ENCODE measurements around the gene GGCX.
"Not testable (repeated sequence)": the region's sequence is repeated elsewhere in the genome, so short reads cannot be mapped to it uniquely, and the experiment has no call there.

Gene GGCX

DNA sequence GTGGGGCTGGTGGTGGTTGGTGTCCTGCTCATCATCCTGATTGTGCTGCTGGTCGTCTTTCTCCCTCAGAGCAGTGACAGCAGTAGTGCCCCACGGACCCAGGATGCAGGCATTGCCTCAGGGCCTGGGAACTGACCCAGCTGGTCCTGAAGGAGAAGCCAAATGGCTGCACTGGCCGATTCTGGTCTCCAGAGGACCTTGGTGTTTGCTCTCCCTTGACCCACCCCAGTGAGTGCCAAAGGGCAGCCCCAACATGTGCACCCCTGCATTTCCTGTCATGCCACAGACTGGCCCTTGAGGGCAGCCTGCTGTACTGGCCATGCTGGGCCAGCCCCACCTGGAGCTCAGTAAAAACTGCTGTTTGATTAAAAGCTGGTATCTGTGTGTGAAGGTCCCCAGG, 31.7 kb upstream of the GGCX start:
- no peak for FAIRE-seq

DNA sequence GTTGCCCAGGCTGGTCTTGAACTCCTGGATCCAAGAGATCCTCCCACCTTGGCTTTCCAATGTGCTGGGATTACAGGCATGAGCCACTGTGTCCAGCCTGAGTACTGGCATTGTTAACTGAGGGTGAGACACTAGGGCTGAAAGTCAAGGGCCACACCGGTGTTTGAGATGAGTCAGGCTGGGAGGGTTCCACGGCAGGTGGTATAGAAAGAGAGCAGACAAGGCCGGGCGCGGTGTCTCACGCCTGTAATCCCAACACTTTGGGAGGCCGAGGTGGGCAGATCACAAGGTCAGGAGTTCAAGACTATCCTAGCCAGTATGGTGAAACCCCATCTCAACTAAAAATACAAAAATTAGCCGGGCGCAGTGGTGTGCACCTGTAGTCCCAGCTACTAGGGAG, 31.0 kb upstream of the GGCX start:
- FAIRE-seq, result not testable (repeated sequence)

DNA sequence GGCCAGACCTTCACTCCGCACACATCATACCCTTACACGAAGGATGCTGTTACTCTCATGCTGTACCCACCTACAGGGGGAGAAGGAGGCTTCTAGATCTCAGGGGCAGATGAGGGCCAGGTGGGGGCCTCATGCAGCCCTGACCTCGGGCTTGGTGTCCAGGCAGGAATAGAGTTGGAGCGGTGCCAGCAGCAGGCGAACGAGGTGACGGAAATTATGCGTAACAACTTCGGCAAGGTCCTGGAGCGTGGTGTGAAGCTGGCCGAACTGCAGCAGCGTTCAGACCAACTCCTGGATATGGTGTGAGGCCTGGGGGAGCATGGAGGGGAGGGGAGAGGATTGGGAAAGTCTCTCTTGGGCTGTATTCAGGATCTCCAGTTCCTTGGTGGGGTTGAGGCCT, 30.3 kb upstream of the GGCX start:
- no peak for FAIRE-seq

DNA sequence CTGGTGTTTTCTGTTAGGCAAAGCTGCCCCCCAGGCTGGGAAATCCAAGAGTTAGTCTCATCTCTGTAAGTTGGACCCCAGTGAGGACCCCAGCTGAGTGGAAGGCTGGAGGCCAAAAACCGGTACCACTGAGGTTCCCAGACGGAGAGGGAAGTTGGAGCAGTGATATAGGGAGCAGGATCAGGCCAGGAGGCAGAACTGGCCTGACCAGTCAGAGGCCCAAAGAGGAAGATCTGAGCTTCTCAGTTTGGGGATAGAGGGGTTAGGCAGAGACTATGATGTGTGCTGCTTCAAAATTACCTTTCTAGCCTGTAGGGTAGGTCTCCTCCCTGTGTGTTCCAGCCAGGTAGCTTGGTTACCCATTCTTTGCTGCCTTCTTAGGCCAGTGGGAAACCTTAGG, 29.7 kb upstream of the GGCX start:
- FAIRE-seq, result no peak

DNA sequence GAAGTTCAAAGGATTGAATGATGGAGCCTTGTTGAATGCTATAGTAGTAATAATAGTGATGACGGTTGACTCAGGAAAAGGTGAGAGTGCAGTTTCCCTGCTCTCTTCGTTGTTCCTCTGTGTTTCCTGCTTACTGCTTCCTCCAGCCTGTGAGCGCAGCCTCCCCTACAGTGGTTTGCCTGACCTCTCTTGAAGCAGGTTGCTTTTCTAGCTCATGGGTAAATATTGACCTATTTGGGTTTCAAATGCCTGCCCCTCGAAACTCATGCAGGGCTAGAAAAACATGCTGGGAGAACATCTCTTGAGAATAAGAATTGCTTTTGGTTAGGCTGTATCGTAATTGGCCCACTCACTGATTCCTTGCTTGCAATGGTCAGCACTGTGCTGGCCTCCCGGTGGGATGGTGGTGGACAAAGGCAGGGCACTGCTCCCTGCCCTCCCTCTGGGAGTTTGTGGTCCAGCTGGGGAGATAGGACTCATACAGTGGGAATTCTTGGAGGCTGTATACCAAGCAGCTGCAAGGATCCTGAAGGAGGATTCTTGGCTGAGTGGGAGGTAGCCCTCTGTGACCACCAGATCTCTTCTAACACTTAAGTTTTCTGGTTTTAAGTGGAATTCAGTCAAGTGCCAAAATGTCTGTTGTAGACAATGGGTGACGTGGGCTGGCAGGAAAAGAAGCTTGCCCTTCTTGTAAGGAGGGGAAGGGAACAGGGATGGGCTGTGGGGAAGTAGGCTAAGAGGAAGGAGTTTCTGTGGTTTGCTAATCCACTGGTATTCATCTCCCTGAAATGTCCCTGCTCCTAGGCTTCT, 28.9 kb upstream of the GGCX start:
- FAIRE-seq, result no peak

DNA sequence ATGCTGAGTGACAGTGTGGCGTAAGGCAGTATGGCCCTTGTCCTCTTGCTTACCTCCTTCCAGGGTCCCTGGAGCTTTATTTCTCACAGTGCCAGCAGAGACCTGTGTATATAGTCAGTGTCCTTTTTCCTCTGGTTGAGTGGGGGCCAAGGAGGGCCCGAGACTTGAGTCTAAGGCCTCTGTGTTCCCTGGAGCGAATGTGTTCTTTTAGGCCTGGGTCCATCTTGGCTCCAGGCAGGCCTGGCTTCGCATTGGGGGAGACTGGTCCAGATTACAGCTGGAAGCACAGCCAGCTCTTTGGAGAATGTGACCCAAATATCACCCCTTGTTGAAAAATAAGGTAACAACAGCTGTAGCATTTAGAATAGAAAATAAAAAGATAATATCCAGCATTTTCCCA, 27.9 kb upstream of the GGCX start:
- FAIRE-seq, result no peak

DNA sequence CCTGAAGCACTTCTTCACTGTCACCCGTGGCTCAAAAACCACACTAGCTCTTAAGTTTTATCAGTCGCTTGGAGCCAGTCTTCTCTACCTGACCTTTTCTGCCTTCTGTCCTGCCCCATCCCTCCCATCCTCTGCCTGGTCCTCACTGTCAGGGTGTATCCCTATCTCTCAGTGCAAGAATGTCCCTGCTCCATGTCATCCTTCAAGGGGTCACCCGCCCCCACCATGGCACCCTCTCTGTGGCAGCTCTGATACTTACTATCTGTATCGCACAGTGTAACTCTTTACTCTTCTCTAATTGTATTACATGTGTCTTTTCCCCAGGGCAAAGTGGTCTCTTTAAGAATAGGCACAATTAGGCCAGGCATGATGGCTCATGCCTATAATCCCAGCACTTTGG, 27.4 kb upstream of the GGCX start:
- no peak for FAIRE-seq

DNA sequence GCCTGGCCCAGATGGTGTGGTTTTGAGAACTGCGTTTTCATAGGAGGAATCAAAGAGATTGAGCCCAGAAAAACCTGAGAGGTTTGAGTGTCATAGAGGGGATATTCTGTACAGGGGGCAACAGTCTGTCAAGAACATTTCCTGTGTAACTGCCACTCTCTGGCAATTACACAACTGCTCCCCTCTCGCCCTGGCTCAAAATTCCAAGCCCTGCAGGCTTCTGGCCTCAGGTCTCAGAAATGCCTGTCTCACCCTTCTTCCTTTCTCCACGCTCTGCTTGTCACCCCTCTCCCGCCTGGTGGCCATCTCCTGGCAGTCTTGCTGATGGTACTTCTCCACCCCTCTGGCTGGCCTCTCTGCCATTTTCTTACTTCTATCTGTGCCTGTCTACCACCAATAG, 26.9 kb upstream of the GGCX start:
- no peak for FAIRE-seq

DNA sequence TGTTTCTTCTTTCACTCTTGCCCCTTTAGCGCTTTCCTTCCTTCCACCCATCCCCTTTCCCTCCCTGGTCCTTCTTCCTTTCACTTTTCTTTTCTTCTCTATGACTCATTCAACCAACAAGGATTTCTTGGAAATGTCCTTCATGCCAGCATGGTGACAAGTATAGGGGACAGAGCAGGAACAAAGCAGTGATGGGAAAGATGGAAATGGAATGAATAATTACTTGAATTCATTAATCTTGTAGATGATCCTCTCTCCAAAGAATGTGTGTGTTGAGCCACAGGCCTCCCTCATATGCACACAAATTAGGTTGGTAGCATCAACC, 24.4 kb upstream of the GGCX start:
- FAIRE-seq, result no peak

DNA sequence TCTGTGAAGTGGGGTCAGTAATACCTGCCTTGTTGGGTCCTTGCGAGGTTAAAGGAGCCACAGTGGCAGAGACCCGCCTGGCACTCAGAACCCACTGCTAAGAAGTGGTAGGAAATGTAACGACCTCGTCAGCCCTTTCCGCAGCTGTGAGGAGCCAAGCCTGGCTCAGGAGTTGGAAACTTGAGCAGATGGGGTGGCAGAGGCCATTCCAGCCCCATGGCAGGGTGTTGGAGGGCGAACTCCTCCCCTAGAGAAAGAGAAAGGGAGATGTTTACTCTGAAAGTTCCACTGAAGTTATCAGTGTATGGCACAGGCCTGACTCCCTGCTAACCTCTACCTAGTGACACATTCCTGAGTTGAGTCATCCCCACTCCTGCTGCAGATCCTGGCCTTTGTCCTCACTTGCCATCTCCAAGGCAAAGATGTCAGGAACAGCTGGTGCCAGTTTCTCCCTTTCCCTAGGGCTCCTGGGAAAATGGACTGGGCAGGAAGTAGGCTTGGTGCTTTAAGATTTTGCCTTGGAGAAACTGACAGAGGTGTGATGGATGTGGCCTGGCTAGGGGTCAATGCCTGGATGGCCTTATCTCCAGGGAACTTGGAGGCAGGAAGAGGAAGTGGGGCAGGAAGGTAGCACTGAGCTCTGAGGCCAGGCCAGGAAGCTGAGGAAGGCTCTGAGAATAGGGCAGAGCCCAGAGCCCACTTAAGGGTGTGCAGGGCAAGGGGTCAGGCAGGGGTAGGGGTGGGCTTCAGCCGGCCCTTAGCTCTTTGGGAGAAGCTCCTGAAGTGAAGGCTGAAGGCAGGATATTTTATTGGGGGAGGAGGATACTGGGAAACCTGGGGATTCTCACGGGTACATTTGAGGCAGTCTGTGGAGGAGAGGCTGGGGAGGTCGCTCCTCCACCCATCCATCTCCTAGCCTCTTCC, 23.8 kb upstream of the GGCX start:
- FAIRE-seq, result no peak

DNA sequence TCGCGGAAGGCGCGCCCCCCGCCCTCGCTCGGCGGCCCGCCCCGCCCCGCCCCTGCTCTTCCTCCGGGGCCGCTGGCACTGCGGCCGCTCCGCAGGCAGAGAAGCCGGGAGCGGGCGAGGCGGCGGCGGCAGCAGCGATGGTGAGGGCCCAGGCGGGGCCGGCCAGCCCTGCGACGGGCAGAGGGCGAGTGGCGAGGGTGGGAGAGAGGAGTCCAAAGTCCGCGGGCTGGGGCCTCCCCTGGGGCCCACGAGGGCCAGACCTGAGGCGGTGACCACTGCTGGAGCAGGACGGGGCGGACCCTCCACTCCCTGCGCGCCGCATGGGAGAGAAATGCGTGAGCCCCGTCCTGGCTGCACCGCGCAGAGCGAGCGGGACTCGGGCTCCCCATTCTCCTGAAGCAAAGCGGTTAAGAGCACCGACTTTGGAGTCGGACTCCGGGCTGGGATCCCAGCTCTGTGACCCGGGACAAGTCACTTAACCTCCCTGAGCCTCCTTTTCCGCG, 23.1 kb upstream of the GGCX start, which contains the start of gene VAMP5:
Gene VAMP5, plus strand, starts transcription at position 78 of the 503 bp plus-strand sequence. Its CDS starts 60 bp downstream, at position 138.
- no peak for FAIRE-seq

DNA sequence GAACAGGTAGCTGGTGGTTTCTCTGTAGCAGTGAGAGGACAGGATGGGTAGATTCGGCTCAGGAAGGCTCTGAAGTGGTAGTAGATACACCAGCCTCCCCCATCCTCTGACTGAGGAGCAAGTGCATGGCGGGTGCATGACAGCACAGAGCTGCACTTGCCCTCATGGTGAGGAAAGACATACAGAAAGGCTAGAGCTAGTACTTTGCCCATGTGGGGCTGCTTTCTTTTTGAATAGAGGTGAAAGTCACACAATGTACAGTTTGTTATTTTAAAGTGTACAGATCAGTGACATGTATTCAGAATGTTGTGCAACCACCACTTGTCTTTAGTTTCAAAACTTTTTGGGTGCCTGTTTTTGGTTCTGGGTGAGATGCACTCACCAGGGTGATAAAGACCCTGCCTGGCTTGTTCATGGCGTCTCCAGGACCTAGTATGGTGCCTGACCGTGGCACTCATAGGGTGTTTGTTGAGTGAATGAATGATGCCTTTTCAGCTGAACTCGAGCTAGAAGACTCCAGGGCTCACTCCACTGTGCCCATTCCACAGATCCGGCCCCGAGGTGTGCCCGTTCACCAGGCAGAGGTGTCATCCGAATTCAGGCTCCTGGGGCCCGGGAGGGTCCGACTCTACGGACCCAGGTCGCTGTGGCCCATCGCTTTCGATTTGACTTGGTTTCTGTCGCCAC, 22.5 kb upstream of the GGCX start:
- FAIRE-seq, result no peak

DNA sequence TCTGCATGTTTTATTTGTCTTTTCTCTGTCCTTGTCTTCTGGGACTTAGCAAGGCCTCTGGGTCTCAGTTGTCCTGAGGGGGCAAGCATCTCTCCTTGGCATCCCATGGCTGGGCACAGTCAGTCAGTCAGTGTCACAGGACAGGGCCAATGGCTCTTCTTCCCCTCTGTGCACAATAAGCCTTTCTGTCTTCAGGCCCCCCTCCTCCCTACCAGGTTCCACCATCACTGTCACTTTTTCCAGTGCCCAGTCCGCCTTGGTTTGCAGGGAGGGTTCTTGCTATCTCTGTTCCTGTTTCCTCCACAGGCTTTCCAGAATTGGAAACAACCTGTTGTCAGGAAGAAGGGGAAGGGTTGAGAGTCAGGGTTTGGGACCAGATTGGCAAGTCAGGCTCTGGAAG, 21.2 kb upstream of the GGCX start:
- no peak for FAIRE-seq

DNA sequence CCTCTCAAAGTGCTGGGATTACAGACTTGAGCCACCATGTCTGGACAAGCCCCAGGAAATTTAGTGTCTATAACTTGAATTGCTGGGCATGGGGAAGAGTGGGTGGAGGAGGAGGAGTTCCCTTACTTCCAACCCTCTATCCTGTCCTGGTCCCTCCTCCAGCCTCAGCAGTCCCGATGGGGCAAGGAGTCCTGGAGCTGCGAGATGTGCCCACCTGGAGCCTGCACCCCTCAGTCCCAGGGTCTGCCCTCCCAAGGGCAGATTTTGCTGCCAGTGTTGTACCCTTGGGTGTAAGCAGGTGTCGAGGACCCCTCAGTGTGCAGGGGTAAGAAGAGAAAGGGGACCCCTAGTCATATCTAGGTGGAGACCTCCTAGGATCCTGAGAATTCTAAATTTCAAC, 18.9 kb upstream of the GGCX start:
- no peak for FAIRE-seq

DNA sequence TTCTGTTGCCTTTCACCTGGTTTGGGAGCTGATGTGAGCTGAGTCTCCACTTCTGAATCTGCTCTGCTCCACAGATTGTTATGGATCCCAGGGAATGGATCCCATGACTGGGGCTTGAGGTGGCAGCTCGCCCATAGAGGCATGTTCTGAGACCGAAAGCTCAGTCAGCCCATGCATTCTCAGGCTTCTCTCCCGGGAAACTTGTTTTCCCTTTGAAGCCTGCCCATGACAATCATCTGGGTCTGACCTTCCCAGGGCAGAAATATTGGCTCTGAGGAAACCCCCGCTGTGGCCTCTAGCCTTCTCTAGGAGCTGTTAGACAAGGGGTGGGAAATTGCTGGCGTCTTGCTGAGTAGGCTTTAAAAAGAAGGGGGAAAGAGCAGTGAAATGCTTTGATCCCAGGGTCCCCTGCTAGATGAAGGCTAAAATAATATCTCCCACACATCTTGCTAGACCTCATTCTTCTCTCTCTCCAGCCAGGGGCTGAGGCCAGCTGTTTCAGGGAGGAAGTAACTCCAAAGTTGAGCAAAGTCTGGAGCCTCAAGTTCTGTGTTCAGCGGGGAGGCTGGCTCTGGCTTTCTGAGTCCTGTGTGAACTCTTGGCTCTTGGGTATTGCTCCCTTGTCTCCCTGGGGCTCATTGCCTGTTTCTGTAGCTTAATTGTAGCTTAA, 18.1 kb upstream of the GGCX start:
- FAIRE-seq, result no peak

DNA sequence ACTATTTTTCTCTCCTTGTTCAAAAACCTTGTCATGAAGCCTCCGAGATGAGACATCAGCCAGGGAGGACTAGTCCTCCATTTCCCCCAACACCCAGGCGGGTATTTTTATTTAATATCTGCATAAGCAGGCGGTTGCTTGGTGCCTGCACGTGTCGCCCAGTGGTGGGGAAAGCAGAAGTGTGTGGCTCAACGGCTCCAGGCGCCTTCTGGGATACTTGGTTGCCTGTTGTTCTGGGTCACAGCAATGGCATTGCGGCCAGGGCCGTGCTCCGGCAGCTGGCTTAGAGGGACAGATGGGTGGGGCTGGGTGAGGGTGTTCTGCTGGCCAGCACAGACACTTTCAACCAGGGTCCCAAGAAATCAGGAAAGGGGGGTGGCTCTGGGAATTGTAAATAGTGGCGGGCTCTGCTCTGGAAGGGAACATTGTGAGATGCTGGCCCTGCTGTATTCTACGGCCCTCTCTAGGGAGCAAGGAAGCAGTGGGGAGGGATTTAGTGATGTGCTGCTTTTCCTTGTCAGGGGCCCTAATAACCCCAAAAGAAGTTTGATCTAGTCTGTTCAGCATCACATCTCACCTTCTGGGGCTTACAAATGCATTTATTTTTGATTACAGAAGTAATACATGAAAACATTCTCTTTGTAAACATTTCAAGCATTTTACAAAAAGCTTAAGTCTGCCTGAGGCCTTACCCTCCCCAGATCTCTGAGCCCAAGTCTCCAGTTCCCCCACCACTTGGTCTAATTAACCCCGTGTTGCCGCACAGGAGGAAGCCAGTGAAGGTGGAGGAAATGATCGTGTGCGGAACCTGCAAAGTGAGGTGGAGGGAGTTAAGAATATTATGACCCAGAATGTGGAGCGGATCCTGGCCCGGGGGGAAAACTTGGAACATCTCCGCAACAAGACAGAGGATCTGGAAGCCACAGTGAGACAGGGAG, 17.2 kb upstream of the GGCX start:
- FAIRE-seq, result no peak

DNA sequence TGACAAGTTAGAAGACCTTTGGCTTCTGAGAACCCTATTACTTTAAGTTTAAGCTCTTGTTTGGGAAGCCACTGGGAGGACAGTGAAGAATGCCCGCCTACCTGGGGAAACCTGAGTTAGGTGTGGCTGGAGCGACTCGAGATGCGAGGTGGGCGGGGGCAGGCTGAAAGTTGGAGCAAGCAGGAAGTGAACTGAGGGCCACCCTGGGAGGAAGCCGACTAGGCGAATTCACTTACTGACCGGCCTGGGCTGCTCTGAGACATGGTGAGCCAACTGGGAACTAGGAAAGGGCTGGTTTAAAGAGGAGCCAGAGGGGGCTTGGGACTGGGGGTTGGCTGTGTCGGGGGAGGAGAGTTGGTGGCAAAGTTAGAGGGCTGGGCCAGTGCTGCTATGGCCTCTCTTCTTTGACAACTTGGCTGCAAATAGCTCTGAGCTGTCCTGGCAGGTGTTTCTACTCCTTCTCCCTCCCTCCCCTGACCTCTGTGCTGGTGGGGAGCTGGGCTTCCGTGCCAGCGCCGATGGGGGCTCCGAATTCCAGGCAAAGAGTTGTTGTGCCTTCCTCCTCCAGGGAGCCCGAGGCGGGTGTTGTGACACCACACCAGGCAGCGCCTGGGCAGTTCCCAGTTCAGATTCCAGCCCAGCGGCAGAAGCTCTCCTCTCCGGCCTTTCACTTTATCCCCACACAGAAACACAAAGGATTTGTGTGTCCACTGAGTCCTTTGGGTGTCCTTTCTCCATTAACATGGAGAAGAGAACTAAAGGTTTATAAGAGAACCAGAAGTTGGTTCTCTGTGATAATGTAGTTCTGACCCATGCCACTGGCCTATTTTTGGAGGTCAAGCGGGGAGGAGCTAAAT, 16.3 kb upstream of the GGCX start, which contains the start of gene VAMP8:
Gene VAMP8, plus strand, starts transcription at position 201 of the 857 bp plus-strand sequence. Its CDS starts 61 bp downstream, at position 262.
- FAIRE-seq, result no peak

DNA sequence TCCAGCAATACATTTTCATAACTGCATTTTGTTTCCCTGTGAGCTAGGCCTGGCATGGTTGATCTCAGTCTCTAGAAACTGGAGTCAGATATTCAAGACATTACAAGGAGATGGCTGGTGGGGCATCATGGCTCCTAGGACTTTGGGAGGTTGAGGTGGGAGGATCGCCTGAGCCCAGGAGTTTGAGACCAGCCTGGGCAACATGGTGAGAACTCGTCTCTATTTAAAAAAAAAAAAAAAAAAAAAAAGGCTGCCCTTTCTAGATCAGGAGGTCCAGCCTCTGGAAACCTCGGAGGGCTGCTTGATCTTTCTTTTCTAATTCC, 15.7 kb upstream of the GGCX start:
- FAIRE-seq, result no peak

DNA sequence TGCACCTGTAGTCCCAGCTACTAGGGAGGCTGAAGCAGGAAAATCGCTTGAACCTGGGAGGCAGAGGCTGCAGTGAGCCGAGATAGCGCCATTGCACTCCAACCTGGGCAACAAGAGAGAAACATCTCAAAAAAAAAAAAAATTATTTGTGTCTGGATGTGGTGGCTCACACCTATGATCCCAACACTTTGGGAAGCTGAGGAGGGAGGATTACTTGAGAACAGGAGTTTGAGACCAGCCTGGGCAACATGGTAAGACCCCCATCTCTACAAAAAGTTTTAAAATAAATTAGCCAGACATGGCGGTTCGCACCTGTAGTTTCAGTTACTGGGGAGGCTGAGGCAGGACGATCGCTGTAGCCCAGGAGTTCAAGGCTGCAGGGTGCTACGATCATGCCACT, 14.4 kb upstream of the GGCX start:
- FAIRE-seq, result no peak

DNA sequence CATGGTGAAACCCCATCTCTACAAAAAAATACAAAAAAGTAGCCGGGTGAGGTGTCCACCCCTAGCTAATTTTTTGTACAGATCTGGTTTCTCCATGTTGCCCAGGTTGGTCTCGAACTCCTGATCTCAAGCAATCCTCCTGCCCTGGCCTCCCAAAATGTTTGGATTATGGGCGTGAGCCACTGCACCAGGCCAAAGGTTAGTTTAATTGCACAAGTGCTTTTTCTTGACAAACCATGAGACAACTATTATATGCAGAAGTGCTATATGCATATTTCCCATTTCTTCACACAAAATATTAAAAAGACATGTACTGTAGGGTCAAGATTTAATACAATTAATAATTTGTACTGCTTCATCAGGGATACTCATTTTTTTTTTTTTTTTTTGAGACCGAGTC, 5.0 kb upstream of the GGCX start:
- no peak for FAIRE-seq

DNA sequence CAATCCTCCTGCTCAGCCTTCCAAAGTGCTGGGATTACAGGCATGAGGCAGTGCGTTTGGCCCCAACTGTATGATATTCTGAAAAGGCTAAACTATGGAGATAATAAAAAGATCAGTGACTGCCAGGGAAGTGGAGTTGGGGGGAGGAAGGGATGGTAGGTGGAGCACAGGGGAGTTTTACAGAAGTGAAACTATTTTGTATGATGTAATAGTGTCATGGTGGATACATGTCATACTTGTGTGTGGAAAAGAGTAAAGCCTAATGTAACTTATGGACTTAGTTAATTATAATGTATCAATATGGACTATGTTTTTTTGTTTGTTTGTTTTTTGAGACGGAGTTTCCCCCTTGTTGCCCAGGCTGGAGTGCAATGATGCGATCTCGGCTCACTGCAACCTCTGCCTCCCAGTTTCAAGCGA, 2.9 kb upstream of the GGCX start:
- FAIRE-seq, result no peak

Measured in islet of Langerhans (tissue), 1 donor.